RKO (cell line): ENCODE measurements around the gene CADM4.

ENCODE experiments used
- DNase-seq: peaks from one replicate; pipeline ENCODE4 v3.0.0-alpha.2; 2016; ENCODE audit warnings: low spot score

The CADM4 gene

DNA sequence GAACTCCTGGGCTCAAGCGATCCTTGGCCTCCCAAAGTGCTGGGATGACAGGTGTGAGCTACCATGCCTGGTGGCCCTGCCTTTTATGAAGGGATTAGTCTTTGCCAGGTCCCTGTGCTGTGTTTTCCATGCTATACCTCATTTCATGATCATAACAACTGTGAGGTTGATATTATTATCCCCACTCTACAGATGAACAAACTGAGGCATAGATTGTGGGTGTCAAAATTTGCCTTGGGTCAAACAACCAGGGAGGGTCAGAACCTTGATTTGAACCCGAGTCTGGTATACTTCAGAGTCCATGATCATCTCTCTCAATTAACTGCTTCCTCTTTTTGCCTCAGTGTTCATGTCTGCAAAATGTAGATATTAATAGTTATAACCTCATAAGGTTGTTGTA lies 57.2 kb downstream of the CADM4 start:
- DNase-seq, result no peak

DNA sequence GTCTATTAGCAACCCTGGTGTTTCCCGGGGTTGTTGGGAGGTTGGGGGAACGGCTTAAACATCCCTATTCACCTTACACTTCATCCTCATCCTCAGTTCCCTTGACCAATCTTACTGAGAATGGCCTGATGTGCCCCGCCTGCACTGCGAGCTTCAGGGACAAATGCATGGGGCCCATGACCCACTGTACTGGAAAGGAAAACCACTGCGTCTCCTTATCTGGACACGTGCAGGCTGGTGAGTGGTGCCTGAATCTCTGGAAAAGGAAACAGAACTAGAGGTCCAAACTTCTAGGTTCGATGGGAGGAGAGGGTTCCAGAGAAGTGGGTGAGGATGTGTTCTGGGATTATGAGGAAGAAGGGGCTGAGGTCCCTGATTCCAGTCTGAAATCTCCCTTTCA lies 58.2 kb downstream of the CADM4 start:
- DNase-seq, result no peak

DNA sequence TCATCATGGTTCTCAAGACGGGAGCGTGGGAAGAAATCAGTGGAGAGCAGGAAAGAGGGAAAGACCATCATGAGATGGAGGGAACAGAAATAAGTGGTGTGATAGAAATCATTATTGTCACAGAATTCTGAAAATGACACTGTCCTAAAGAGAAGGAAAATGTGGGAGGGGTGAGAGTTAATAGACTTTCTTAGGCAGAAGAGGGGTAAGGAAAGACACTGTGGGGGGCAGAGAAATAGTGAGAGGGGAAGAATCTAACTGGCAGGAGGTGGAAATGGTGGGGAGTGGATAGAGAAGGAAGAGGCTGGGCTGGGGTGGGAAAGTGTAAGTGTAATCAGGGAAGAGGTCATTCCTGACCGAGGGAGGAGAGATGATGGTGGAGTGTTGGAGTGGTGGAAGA lies 60.9 kb downstream of the CADM4 start:
- no peak for DNase-seq

DNA sequence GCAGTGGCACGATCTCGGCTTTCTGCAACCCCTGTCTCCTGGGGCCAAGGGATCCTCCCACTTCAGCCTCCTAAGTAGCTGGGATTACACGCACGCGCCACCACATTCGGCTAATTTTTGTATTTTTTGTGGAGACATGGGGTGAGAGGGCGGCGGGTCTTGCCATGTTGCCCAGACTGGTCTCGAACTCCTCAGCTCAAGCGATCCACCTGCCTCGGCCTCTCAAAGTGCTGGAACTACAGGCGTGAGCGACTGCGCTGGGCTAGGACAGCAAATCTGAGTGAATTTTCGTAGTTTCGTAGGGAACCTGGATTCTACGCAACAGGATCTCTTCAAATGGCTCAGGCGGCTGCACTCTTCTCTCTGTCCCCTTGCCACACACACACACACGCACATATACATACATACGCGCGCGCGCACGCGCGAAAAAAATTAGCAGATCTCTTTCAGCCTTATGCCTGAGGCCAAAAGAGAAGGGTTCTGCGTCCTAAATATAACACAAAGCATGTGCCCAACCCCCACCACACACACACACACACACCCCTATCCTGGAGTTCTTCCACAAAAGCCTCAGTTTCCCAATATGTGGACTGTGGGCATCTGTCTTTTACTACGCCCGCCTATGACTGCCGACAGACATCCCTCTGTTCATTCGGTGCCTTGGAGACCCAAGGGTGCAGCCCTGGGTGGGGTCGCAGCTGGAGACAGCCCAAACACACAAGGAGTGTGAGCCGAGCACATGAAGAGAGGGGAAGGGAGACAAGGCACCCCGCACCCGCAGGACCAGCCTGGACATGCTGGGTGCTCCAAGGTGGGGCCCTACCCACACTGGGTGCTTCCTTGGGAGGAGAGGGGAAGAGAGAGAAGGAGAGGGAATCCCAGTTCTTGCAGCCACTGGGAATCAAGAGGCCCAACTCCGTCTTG lies 63.4 kb downstream of the CADM4 start:
- no peak for DNase-seq

DNA sequence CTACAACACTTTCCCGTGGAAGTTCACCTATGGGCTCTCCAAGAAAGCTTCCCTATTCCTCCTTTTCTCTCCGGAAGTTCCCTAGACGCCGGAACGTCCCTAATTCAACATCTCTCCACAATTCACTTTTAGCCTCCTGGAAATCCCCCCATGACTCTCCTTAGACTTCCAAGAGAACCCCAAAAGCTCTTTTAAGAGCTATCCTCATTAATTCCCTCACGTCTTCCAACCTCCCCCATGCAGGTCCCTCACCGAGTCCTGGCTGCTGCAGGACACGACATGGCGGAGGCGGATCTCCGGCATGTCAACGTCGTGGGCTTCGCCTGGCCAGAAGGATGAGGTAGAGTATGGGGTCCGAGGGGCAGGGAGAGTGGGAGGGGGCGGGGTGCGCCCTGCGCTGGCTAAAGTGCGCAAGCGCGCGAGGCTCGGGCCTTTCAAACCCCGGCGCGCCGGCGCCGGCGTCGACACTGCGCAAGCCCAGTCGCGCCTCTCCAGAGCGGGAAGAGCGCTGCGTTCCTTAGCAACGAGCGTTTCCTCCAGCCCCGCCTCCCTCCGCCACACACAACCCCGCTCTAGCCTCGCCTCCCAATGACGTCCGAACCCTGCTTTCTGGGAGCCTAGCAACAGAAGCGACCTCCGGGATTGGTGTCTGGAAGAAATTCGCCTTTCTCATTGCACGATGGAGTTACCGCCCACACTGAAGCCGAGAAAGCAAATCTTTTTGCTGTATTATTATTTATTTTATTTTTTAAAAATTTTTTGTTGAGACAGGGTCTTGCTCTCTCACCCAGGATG lies 64.3 kb downstream of the CADM4 start, which contains the start of the genes PINLYP and XRCC1:
PINLYP (plus strand) TSS at position 646 of the 795 bp plus-strand sequence. CDS start 1,391 bp downstream, outside the sequence.
XRCC1 (minus strand) TSS at position 372 of the 795 bp plus-strand sequence; CDS start at position 303, 69 bp downstream.
- peak; percentile 98 for DNase-seq

DNA sequence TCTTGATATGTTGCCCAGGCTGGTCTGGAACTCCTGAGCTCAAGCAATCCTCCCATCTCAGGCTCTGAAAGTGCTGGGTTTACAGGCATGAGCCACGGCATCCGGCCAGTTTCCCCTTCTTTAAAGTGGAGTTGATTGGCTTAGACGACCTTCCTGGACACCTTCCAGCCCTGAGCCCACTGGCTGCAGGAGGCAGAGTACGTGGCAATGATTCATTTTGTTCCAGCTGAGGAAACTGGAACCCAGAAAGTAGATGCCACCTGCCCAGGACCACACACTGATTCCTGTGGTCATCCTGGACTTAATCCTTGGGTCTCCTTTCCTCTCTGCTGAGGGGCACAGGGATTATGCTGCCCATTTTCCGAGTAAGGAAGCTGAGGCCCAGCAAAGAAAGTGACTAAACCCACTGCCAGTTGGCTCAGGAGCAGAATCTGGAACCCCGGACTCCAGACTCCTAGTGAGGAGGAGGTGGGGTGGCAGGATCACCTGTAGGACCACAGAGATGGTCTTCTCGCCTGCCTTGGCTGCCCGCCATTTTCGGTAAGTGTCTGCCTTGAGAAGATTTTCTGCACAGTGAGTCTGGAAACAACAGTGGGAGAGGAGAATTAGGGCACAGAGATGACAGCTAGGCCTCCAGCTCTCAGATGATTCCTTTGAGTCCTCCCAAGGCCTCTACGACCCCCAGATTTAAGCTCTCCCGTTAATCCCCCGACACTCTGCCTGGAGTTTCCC lies 65.1 kb downstream of the CADM4 start:
- DNase-seq, result peak; percentile 91
